ENCODE results near the gene TM2D1. TPM values are rescaled to one million over a fixed set of nuclear protein-coding genes. Genes with fewer than 3 reads are reported as not detected.

TM2D1 gene
- total RNA-seq (10 to 100 TPM; 34.6 to 62.4 (median 42.4) TPM), polyA plus RNA-seq (10 to 100 TPM; 50.7 to 68.0 TPM)
- long read RNA-seq, donor 1, transcript TM2D1-201 (7 exons, 1,250 nt), result major isoform, 50 of 74 reads
- long read RNA-seq, donor 1, partial matches to known transcripts, result 8 of 74 reads
- long read RNA-seq, donor 1, other reads (novel, unspliced or antisense), result 15 of 74 reads
- long read RNA-seq, donor 2, transcript TM2D1-212 (7 exons, 969 nt), result major isoform, 13 of 15 reads
- long read RNA-seq, donor 2, partial matches to known transcripts, result 0 of 15 reads
- long read RNA-seq, donor 2, other reads (novel, unspliced or antisense), result 0 of 15 reads
- long read RNA-seq, donor 3, transcript TM2D1-201 (7 exons, 1,250 nt), result major isoform, 40 of 60 reads
- long read RNA-seq, donor 3, partial matches to known transcripts, result 7 of 60 reads
- long read RNA-seq, donor 3, other reads (novel, unspliced or antisense), result 13 of 60 reads

- TF ChIP-seq CTCF (IDR thresholded peaks at IDR 0.05) (peak in 1 of 3 donors; percentile 13), EP300 (IDR thresholded peaks at IDR 0.05) (no peak), POLR2A (IDR thresholded peaks at IDR 0.05) (peak; percentile 84)
- Histone ChIP-seq H3K27me3 (no peaks in the 10 kb centered on the region), H3K36me3 (no peaks in the 10 kb centered on the region), H3K9me3 (no peaks in the 10 kb centered on the region), H3K27ac (peak within 1 kb of the TSS; percentile 74 to 90), H3K4me3 (peak within 1 kb of the TSS; percentile 78), H3K4me1 (ENCODE audit: insufficient read depth) (no peaks in the 10 kb centered on the region)
- WGBS, 3 donors, result 0% methylated on average over 40 to 45 of the region's 45 CpGs
- intact Hi-C loops (cut with DNase I), result loop anchor here in 2 of 4 donors (1.0 to 10.0 kb wide), 2 partner anchors 15 to 270 kb away; no protein-coding TSS in a partner anchor
- peak; percentile 84 to 90 (median 86) for DNase-seq
Measured at GRCh38 chr1:61724813-61725694, at the start of gene TM2D1. Gene TM2D1 (minus strand): TSS chr1:61725141. CDS start chr1:61725120, 21 bp downstream.

GRCh38 chr1:61770131-61770530 lies 45.2 kb upstream of the TM2D1 start:
- H3K9me3 ChIP-seq, result no peaks in the 10 kb centered on the region
- H3K4me1 ChIP-seq (ENCODE audit: insufficient read depth), result no peaks in the 10 kb centered on the region
- no peak overlapping the region for H3K4me3 ChIP-seq
- no peaks in the 10 kb centered on the region for H3K36me3 ChIP-seq
- intact Hi-C loops (cut with DNase I), result no loop called here
- no peak overlapping the region for H3K27ac ChIP-seq
- TF ChIP-seq EP300 (IDR thresholded peaks at IDR 0.05) (no peak), CTCF (IDR thresholded peaks at IDR 0.05) (no peak), POLR2A (IDR thresholded peaks at IDR 0.05) (no peak)
- no peak for DNase-seq
- 96 to 99% (median 96%) methylated on average over 1 of the region's 1 CpG for WGBS, 3 donors
- no peaks in the 10 kb centered on the region for H3K27me3 ChIP-seq

GRCh38 chr1:61757950-61758349 lies 33.0 kb upstream of the TM2D1 start:
- Histone ChIP-seq H3K4me3 (no peak overlapping the region), H3K27me3 (no peaks in the 10 kb centered on the region), H3K4me1 (ENCODE audit: insufficient read depth) (peaks cover 3% of the 10 kb centered on the region), H3K9me3 (no peaks in the 10 kb centered on the region), H3K36me3 (no peaks in the 10 kb centered on the region), H3K27ac (no peak overlapping the region)
- intact Hi-C loops (cut with DNase I), result no loop called here
- no peak for DNase-seq
- 58 to 77% (median 73%) methylated on average over 2 of the region's 2 CpGs for WGBS, 3 donors
- TF ChIP-seq EP300 (IDR thresholded peaks at IDR 0.05), result no peak
- no peak for TF ChIP-seq POLR2A (IDR thresholded peaks at IDR 0.05)
- no peak for TF ChIP-seq CTCF (IDR thresholded peaks at IDR 0.05)

GRCh38 chr1:61756773-61757172 lies 31.8 kb upstream of the TM2D1 start:
- H3K27ac ChIP-seq, result no peak overlapping the region
- intact Hi-C loops (cut with DNase I), result no loop called here
- TF ChIP-seq POLR2A (IDR thresholded peaks at IDR 0.05), result no peak
- no peak for TF ChIP-seq CTCF (IDR thresholded peaks at IDR 0.05)
- no peak for TF ChIP-seq EP300 (IDR thresholded peaks at IDR 0.05)
- no peak overlapping the region for H3K4me3 ChIP-seq
- H3K9me3 ChIP-seq, result no peaks in the 10 kb centered on the region
- H3K36me3 ChIP-seq, result no peaks in the 10 kb centered on the region
- DNase-seq, result no peak
- H3K27me3 ChIP-seq, result no peaks in the 10 kb centered on the region
- H3K4me1 ChIP-seq (ENCODE audit: insufficient read depth), result peaks cover 3% of the 10 kb centered on the region
- 81 to 85% (median 85%) methylated on average over 3 of the region's 3 CpGs for WGBS, 3 donors

Data from ovary (tissue), 10 donors.